Measurements from ENCODE around the gene MAD1L1.

The MAD1L1 gene

GRCh38 chr7:2131800-2132199 is 100.9 kb downstream of the MAD1L1 start:
- FAIRE-seq, result no peak

- FAIRE-seq, result no peak
Measured at GRCh38 chr7:2131341-2131740, 101.4 kb downstream of the MAD1L1 start.

DNA sequence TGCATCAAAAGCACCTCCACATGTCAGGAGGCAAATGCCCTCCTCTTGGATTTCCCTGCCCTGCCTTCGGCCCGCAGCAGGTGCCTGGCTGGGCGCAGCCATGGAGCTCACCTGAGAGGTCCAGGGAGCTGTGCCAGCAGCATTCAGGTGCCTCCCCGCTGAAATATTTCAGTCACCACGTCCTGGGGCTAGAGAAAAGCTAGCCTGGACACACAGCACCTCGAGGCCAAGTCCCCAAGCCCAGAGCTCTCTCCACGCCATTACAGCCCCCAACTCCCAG is 102.7 kb downstream of the MAD1L1 start:
- no peak for FAIRE-seq

DNA sequence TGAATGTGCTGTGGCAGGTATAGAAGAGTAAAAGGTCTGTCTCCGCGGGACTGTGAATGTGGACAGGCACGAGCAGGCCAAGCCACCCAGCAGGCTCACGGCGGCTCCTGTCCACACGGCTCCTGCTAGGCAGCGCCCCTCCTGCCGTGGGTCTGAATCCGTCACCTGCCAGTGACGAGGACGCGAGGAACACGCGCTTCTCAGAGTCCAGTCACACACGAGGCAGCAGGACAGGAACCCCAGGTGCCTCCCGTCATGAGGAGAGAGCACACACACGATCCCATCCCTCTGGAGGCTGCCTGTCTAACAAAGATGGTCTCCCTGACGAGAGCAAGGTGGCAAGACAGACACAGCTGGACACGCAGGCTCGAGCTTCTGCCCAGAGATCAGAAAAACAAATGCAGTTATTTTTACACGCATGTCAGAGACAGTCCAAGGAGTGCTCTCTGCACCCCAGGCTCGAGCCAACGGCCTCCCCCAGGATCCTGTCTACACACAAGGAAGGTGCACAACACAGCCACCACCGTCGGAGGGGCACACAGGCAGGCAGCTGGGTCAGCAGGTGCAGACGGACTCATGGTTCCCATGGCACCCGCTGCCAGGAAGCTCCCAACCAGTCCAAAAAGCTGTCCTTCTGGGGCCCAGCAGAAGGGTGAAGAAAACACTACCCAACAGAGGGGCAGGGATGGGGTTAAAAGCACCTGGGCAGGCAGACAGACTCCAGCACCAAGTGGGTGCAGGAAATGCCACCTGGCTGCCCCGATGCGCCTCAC is 103.2 kb downstream of the MAD1L1 start:
- FAIRE-seq, result no peak

DNA sequence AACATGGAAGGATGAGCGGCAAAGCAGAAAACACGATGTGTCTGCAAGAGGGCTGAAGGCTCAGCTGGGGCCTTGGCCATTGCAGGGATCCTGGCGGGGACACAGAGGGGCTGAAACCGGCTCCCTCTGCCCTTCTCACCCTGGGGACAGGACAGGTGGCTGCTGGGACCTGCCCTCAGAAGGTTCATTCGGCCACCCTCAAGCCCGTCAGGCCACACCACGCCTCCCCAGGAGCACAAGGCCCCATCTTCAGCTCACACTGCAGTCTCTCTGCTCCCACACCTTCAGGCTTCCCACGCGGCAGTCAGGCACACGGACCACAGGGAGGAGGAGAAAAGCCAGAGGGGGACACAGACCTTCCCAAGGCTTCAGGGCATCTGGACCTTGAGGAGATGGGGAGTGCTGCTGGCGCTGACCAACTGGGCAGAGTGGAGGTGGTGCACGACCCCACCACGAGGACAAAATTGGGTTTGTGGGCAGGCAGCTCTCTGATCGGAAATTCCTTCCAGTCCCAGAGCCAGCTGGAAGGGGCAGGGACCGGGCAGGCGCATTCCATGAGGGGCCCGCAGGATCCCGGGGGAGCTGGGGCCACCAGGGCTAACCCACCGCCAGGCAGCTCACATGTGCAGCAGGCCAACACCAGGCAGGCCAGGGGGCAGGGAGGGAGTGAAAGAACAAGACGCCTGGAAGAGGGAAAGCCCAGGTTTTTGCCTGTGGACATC is 104.0 kb downstream of the MAD1L1 start:
- FAIRE-seq, result no peak

- FAIRE-seq, result no peak
Measured at GRCh38 chr7:2126621-2127020, 106.1 kb downstream of the MAD1L1 start.

DNA sequence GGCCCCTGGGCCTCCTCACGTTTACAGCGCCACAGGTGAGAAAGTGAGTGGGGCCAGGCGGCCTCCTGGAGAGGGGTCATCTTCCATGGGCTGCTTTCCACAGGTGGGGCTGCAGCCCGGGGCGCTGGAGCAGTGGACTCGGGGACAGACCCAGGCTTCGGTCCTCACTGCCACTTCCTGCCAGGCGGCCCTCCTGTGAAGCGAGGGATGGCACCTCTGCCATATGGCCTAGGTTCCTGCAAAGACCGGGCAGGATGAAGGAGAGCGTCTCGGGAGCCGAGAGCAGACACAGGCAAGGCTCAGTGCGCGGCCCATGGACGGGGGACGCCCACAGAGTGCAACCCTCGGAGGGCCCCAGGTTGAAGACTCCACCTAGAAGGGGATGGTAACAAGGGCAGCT is 106.8 kb downstream of the MAD1L1 start:
- FAIRE-seq, result no peak

GRCh38 chr7:2124604-2125345 is 108.0 kb downstream of the MAD1L1 start:
- FAIRE-seq, result no peak

- FAIRE-seq, result no peak
Measured at GRCh38 chr7:2123916-2124315, 108.8 kb downstream of the MAD1L1 start.

DNA sequence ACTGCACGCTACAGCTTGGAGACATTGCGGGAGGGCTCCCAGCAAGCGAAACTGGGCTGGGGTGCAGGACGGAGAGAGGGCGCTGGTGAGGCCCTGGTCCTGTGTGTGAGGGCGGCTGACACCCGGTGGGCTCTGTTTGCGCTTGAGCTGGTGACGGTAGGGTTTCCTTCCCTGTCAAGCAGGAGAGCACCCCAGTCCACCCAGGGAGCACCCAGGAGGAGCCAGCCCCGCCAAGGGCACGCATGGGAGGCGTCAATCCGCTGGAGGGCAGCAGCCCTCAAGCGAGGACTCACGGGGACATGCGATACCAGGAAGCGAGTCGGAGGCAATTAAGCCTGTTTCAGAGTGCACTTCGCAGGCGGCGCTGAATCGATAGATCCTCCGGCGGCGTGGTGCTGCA is 109.4 kb downstream of the MAD1L1 start:
- FAIRE-seq, result no peak

- FAIRE-seq, result no peak
Measured at GRCh38 chr7:2122651-2123050, 110.1 kb downstream of the MAD1L1 start.

DNA sequence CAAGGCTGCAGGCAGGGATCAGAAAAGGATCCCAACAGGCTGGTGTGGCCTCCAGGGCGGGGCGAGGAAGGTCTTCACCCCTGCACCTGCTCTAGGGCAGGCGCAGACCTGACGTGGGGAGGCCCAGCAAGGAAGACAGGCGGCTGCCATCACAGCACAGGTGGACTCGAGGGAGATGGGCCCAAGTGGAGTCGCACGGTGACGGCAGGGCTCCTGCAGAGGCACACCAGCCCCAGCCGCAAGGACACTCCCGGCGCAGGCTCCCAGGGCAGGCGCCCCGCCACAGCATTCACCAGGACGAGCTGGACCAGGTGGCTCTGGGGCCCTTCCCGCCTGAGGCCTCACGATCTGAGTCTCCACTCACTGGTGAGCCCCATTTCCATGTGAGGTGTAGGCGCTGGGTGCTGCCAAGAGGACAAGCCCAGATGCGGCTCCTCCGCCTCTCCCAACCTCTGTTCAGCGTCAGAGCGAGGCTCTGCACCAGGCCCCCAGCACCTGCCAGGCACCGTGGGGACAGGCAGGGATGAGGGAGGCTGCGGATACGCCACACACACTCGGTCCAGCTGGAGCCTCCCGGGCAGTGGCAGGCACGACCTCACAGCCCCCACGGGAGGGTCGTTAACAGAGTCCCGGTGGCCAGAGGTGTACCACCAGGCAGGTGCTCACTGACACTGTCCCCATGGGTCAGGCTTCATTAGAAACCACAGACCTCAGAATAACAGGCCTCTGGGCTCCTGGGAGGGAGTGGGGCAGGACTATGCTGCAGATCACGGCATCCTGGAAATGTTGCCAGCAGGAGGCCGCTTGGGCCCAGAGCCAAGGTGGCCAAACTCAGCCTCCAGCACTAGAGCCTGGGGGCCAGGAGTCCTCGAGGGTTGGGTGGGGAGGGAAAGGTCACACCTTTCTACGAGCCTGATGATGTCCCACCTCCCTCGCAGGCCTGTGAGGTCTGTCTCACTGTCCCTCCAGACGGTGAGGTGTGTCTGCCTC is 111.6 kb downstream of the MAD1L1 start:
- FAIRE-seq, result no peak

- no peak for FAIRE-seq
Measured at GRCh38 chr7:2120251-2120660, 112.5 kb downstream of the MAD1L1 start.

GRCh38 chr7:2118630-2119190 is 114.0 kb downstream of the MAD1L1 start:
- no peak for FAIRE-seq

GRCh38 chr7:2118056-2118455 is 114.7 kb downstream of the MAD1L1 start:
- FAIRE-seq, result no peak

GRCh38 chr7:2117646-2118045 is 115.1 kb downstream of the MAD1L1 start:
- no peak for FAIRE-seq

DNA sequence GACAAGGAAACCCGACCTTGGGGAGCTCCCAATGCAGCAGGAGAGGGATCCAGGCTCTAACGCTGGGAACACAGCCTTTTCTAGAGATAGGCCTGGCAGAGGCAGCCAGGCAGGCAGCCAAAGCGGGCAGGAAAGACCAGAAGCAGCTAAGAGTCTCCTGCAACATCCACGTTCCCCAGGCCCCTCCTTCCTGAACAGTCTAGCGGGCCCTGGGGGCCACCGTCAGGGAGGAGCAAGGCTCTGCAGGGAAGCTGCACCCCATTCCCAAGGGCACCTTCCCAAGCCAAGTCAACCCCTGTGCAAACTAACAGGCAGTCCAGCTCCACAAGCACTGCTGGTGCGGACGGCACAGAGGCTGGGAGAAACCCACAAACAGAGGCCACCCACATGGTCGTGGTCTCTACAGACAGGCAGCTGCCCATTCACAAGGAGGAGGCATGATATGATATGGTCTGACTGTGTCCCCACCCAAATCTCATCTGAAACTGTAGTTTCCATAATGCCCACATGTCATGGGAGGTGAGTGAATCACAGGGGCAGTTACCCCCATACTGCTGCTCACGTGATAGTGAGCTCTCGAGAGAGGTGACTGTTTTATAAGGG is 115.7 kb downstream of the MAD1L1 start:
- FAIRE-seq, result no peak

GRCh38 chr7:2116448-2116810 is 116.3 kb downstream of the MAD1L1 start:
- FAIRE-seq, result no peak

DNA sequence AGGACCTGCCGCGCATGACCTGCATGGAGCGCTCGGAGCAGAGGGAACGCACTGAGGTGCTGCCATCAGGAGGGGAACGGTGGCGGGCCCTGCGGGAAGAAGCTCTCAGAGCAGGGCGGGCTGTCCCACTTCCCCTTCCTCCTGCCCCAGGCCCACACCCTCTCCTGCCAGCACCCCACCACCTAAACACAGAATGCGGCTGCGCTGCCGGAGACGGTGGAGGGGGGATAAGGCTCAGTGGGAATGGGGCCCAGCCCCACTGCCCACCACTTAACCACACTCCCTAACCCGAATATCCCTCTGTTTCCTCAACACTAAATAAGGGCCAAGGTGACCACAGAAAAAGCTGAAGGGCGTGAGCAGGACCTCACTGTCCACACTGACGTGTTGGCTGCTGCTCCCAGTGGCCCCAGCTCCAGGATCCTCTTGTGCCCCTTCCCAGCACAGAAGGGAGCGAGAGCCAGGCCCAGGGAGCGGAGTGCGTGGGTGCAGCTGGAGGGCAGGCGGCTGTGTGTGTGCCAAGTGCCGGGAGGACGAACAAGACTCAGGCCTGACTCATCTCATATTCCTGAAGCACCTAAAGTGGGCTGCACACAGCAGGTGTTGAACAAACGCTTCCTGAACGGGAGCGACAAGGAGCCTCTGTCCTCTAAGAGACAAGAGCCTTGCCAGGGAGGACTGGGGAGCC is 116.8 kb downstream of the MAD1L1 start:
- no peak for FAIRE-seq

DNA sequence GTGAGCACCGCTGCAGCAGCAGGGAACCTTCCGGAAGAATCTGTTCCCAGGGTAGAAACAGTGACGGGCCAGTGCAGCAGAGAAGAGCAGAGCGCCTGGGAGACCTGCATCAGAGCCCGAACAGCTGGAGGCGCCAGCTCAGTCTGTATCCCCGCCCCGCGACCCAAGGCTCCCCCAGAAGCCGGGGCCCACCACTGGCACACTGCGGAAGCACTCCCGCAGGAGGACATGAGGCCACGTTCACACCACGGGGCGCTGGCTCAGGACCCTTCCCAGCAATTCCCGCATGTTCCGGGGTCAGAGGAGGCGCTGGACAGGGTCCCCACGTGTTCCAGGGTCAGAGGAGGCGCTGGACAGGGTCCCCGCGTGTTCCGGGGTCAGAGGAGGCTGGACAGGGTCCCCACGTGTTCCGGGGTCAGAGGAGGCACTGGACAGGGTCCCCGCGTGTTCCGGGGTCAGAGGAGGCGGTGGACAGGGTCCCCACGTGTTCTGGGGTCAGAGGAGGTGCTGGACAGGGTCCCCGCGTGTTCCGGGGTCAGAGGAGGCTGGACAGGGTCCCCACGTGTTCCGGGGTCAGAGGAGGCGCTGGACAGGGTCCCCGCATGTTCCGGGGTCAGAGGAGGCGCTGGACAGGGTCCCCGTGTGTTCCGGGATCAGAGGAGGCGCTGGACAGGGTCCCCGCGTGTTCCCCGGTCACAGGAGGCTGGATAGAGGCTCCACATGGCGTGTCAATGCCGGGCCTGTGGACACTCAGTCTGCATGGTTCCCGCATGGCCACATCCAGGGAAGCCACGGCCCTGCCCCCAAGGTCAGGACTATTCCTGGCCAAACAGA is 117.6 kb downstream of the MAD1L1 start:
- no peak for FAIRE-seq

DNA sequence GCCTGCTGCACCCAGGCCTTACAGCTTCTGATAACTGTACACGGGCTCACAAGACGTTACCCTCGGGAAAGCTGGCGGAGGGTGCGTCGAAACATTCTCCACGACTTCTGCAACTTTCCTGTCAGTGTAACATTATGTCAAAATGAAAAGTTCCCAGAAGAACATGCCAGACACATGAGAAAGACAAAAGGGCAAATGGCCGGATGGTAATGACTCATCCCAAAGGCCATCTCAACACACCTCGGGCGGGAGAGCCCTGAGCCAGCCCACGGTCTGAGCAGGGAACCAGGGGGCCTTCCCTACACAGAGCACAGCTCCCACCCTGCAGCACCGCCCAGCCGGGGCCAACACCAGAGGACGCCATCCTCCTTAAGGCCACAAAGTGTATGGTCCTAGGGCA is 118.7 kb downstream of the MAD1L1 start:
- no peak for FAIRE-seq
